Nephron (organoid): ENCODE measurements around the gene NOL12.

Experiments
- H3K27ac Mint-ChIP-seq, 3 experiments: 2 replicates each; pipeline ENCODE4 v1.8.0; 2020; ENCODE audit warnings: mixed read lengths in 3 of 3, mild to moderate bottlenecking in 2 of 3, moderate library complexity in 1 of 3
- H3K27me3 Mint-ChIP-seq: 2 replicates; pipeline ENCODE4 v1.8.0; 2021; ENCODE audit warnings: low read depth, mild to moderate bottlenecking, moderate library complexity, mixed read lengths
- H3K36me3 Mint-ChIP-seq: 2 replicates; pipeline ENCODE4 v1.8.0; 2020; ENCODE audit warnings: low read depth, mixed read lengths
- H3K4me1 Mint-ChIP-seq: 2 replicates; pipeline ENCODE4 v1.8.0; 2020; ENCODE audit warnings: mixed read lengths
- H3K4me3 Mint-ChIP-seq, 3 experiments: 2 replicates each; pipeline ENCODE4 v1.8.0; 2020; ENCODE audit warnings: mild to moderate bottlenecking in 3 of 3, mixed read lengths in 3 of 3, moderate library complexity in 2 of 3
- H3K9me3 Mint-ChIP-seq: 2 replicates; pipeline ENCODE4 v1.8.0; 2020; ENCODE audit warnings: mixed read lengths
- CTCF ChIP-seq, 3 experiments: fragments of 200-600 bp; sonication (generic); IDR thresholded peaks; one replicate each; pipeline ENCODE4 v1.5.0; 2021; ENCODE audit warnings: antibody characterized with exemption in 3 of 3; ENCODE audit not compliant: unreplicated experiment in 3 of 3

Gene NOL12

DNA sequence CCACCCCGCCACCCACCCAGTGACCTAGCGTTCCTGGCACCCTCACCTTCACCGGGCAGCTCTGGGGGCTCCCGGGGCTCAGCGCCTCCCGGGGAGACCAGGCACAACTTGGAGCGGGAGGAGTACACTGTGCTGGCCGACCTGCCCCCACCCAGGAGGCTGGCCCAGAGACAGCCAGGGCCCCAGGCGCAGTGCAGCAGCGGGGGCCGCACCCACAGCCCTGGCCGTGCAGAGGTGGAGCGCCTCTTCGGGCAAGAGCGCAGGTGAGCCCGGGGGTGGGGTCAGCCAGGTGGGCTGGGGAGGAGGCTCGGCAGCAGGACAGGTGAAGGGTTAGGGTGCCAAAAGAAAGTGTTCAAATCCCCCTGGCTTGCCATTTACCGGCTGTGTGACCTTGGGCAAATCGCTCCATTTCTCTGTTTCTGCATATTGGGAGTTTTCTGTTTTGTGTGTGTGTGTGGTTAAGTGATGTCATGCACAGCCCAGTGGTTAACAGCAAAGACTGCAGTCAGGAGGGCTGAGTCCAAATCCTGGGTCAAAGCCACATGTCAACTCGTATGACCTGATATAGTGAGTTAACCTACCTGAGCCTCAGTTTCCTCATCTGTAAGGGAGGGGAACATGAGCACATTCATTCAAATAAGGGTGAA lies 40.2 kb downstream of the NOL12 start:
- no peak for TF ChIP-seq CTCF (IDR thresholded peaks at IDR 0.05; ENCODE audit: unreplicated experiment in 3 of 3)
- peak overlapping the region in 2 of 3 experiments; percentile 72 to 78 for H3K27ac Mint-ChIP-seq
- peaks cover 20% of the 10 kb centered on the region for H3K36me3 Mint-ChIP-seq
- peaks cover 5% of the 10 kb centered on the region for H3K9me3 Mint-ChIP-seq
- H3K27me3 Mint-ChIP-seq = no peaks in the 10 kb centered on the region
- H3K4me3 Mint-ChIP-seq = no peak overlapping the region
- H3K4me1 Mint-ChIP-seq = peaks cover 16% of the 10 kb centered on the region

DNA sequence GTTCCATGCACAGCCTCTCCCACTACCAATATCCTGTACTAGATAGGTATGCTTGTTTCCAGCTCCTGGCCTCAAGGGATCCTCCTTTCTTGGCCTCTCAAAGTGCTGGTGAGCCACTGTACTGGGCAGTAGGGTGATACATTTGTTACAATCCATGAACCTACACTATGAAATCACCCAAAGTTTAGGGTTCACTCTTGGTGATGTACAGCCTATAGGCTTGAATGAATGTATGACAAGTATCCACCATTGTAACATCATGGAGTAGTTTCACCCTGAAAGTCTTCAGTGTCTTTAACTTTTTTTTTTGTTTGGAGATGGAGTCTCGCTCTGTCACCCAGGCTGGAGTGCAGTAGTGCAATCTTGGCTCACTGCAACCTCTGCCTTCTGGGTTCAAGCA lies 42.5 kb downstream of the NOL12 start:
- no peak for TF ChIP-seq CTCF (IDR thresholded peaks at IDR 0.05; ENCODE audit: unreplicated experiment in 3 of 3)
- H3K36me3 Mint-ChIP-seq = peaks cover 16% of the 10 kb centered on the region
- H3K27ac Mint-ChIP-seq = peak overlapping the region; percentile 27 to 92 (median 91)
- peaks cover 5% of the 10 kb centered on the region for H3K9me3 Mint-ChIP-seq
- peaks cover 30% of the 10 kb centered on the region for H3K4me1 Mint-ChIP-seq
- no peaks in the 10 kb centered on the region for H3K27me3 Mint-ChIP-seq
- no peak overlapping the region for H3K4me3 Mint-ChIP-seq

DNA sequence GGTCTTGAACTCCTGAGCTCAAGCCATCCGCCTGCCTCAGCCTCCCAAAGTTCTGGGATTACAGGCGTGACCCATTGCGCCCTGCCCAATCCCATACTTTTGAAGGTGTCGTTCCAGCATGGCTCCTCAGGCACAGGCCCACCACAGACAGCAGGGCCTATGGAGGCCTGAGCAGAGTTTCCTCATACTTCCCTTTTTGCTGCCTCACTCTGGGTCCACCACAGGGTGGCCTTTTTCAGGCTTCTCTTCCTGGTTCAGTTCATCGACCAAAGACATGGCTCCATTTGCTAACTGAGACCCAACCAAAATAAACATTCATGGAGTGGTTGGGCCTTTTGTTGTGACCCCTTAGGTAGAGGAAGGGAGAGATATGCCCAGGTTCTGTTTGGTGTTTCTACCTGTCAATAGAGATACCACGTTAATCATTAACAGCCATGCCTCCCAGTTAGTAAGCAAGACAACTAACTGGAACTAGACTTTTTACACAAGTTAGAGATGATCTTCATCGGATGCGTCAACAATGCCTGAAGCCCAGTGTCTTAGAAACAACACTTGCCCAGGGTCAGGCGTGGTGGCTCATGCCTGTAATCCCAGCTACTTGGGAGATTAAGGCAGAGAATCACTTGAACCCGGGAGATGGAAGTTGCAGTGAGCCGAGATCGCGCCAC lies 45.8 kb downstream of the NOL12 start:
- no peaks in the 10 kb centered on the region for H3K27me3 Mint-ChIP-seq
- H3K4me3 Mint-ChIP-seq = no peak overlapping the region
- H3K9me3 Mint-ChIP-seq = no peaks in the 10 kb centered on the region
- no peaks in the 10 kb centered on the region for H3K36me3 Mint-ChIP-seq
- TF ChIP-seq CTCF (IDR thresholded peaks at IDR 0.05; ENCODE audit: unreplicated experiment in 3 of 3) = no peak
- peaks cover 38% of the 10 kb centered on the region for H3K4me1 Mint-ChIP-seq
- H3K27ac Mint-ChIP-seq = peak overlapping the region; percentile 66 to 82 (median 71)

DNA sequence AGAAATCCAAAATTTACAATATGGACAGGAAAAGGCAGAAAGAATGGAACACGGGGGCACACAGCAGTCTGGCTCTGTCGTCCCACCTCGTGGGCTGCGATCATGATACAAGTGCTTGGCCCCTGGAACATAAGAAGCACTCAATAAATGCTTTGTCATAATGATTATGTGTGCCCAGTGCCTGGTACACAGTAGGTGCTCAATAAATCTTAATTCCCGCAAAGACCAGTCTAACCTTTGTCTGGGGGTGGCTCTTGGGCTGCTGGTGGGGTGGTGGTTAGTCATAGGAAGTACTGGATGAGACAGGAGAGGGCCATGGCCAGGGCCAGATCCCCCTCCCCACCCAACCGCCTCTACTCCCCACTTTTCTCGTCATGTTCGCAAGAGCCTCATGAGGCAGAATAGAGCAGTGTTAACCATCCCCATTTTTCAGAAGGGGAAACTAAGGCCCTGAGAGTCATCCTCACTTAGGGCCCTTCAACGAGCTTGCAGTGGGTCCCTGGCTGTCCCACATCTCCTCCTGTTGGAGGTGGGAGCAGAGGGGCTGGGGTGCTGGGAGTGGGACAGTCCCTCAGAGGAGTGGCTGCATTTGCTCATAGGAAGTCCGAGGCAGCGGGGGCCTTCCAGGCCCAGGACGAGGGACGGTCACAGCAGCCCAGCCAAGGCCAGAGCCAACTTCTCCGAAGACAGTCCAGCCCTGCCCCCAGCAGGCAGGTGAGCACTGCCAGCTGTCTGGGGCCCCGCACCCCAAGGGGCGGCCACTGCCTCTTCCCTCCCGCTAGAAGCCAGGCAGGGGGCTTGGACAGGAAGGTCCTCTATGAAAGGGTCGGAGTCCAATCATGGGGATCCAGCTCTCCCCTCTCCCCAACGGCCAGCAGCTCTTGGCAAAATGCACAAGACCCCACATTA lies 46.8 kb downstream of the NOL12 start:
- no peak overlapping the region for H3K4me3 Mint-ChIP-seq
- peaks cover 39% of the 10 kb centered on the region for H3K4me1 Mint-ChIP-seq
- H3K9me3 Mint-ChIP-seq = no peaks in the 10 kb centered on the region
- H3K27ac Mint-ChIP-seq = peak overlapping the region; percentile 66 to 82 (median 73)
- H3K27me3 Mint-ChIP-seq = no peaks in the 10 kb centered on the region
- no peaks in the 10 kb centered on the region for H3K36me3 Mint-ChIP-seq
- TF ChIP-seq CTCF (IDR thresholded peaks at IDR 0.05; ENCODE audit: unreplicated experiment in 3 of 3) = no peak

GRCh38 chr22:37733625-37734401 lies 47.7 kb downstream of the NOL12 start:
- H3K4me1 Mint-ChIP-seq = peaks cover 39% of the 10 kb centered on the region
- no peak for TF ChIP-seq CTCF (IDR thresholded peaks at IDR 0.05; ENCODE audit: unreplicated experiment in 3 of 3)
- H3K36me3 Mint-ChIP-seq = no peaks in the 10 kb centered on the region
- H3K27me3 Mint-ChIP-seq = no peaks in the 10 kb centered on the region
- no peaks in the 10 kb centered on the region for H3K9me3 Mint-ChIP-seq
- no peak overlapping the region for H3K4me3 Mint-ChIP-seq
- H3K27ac Mint-ChIP-seq = peak overlapping the region in 2 of 3 experiments; percentile 50
